IPS-15b (cell line): ENCODE data around the gene LMTK2.

Source experiments
- H3K27me3 ChIP-seq: one replicate; pipeline ENCODE4 v1.6.1; 2013; ENCODE audit warnings: low read length; ENCODE audit not compliant: control insufficient read depth, insufficient read depth
- H3K36me3 ChIP-seq: one replicate; pipeline ENCODE4 v1.6.1; 2013; ENCODE audit warnings: low read length; ENCODE audit not compliant: control insufficient read depth, insufficient read depth
- H3K4me1 ChIP-seq: one replicate; pipeline ENCODE4 v1.6.1; 2013; ENCODE audit warnings: mild to moderate bottlenecking, low read length; ENCODE audit not compliant: control insufficient read depth, insufficient read depth
- H3K4me3 ChIP-seq: one replicate; pipeline ENCODE4 v1.5.1; 2013; ENCODE audit warnings: low read depth, low read length
- H3K9ac ChIP-seq: one replicate; pipeline ENCODE4 v1.6.1; 2013; ENCODE audit warnings: low read depth, mild to moderate bottlenecking, low read length
- H3K9me3 ChIP-seq: one replicate; pipeline ENCODE4 v1.6.1; 2013; ENCODE audit warnings: mild to moderate bottlenecking, low read length; ENCODE audit not compliant: control insufficient read depth, insufficient read depth

The LMTK2 gene

GRCh38 chr7:98254516-98254915 is 147.9 kb downstream of the LMTK2 start:
- Histone ChIP-seq H3K27me3 (no peaks in the 10 kb centered on the region), H3K4me1 (peaks cover 5% of the 10 kb centered on the region), H3K9ac (no peak overlapping the region), H3K9me3 (no peaks in the 10 kb centered on the region), H3K36me3 (peaks cover 2% of the 10 kb centered on the region), H3K4me3 (no peak overlapping the region)

- Histone ChIP-seq H3K27me3 (no peaks in the 10 kb centered on the region), H3K4me3 (no peak overlapping the region), H3K36me3 (peaks cover 2% of the 10 kb centered on the region), H3K9ac (no peak overlapping the region), H3K9me3 (no peaks in the 10 kb centered on the region), H3K4me1 (peaks cover 5% of the 10 kb centered on the region)
Observed at GRCh38 chr7:98254951-98255610, 148.4 kb downstream of the LMTK2 start.

- H3K4me3 ChIP-seq, result no peak overlapping the region
- peaks cover 2% of the 10 kb centered on the region for H3K36me3 ChIP-seq
- H3K4me1 ChIP-seq, result no peaks in the 10 kb centered on the region
- H3K9ac ChIP-seq, result no peak overlapping the region
- H3K9me3 ChIP-seq, result no peaks in the 10 kb centered on the region
- no peaks in the 10 kb centered on the region for H3K27me3 ChIP-seq
Observed at GRCh38 chr7:98256431-98256830, 149.8 kb downstream of the LMTK2 start.

- Histone ChIP-seq H3K4me1 (no peaks in the 10 kb centered on the region), H3K9ac (no peak overlapping the region), H3K36me3 (peaks cover 3% of the 10 kb centered on the region), H3K4me3 (no peak overlapping the region), H3K9me3 (no peaks in the 10 kb centered on the region), H3K27me3 (no peaks in the 10 kb centered on the region)
Observed at GRCh38 chr7:98257701-98258100, 151.0 kb downstream of the LMTK2 start.
